Measurements from ENCODE around the gene HHATL.

The HHATL gene

GRCh38 chr3:42702066-42702951, at the start of gene HHATL:
Gene HHATL (minus strand): TSS chr3:42702798. CDS start chr3:42700826, 1,972 bp downstream.
- DNase-seq (ENCODE audit: low read depth): no peak

GRCh38 chr3:42751609-42752008, 49.0 kb upstream of the HHATL start:
- DNase-seq (ENCODE audit: low read depth): no peak

GRCh38 chr3:42750834-42751233, 48.2 kb upstream of the HHATL start:
- no peak for DNase-seq (ENCODE audit: low read depth)

- DNase-seq (ENCODE audit: low read depth): no peak
Observed at GRCh38 chr3:42749753-42750231, 47.2 kb upstream of the HHATL start.

- no peak for DNase-seq (ENCODE audit: low read depth)
Observed at GRCh38 chr3:42749025-42749752, 46.6 kb upstream of the HHATL start.

- no peak for DNase-seq (ENCODE audit: low read depth)
Observed at GRCh38 chr3:42747581-42747980, 45.0 kb upstream of the HHATL start.

- no peak for DNase-seq (ENCODE audit: low read depth)
Observed at GRCh38 chr3:42746455-42747450, 44.2 kb upstream of the HHATL start.

- DNase-seq (ENCODE audit: low read depth): no peak
Observed at GRCh38 chr3:42745776-42746454, 43.3 kb upstream of the HHATL start.

GRCh38 chr3:42745291-42745745, 42.7 kb upstream of the HHATL start:
- no peak for DNase-seq (ENCODE audit: low read depth)

- DNase-seq (ENCODE audit: low read depth): no peak
Observed at GRCh38 chr3:42743204-42743995, 40.8 kb upstream of the HHATL start.

- DNase-seq (ENCODE audit: low read depth): no peak
Observed at GRCh38 chr3:42742688-42743087, 40.1 kb upstream of the HHATL start.

- DNase-seq (ENCODE audit: low read depth): no peak
Observed at GRCh38 chr3:42742259-42742658, 39.7 kb upstream of the HHATL start.

- DNase-seq (ENCODE audit: low read depth): no peak
Observed at GRCh38 chr3:42741796-42742195, 39.2 kb upstream of the HHATL start.

- DNase-seq (ENCODE audit: low read depth): no peak
Observed at GRCh38 chr3:42739401-42740158, 37.0 kb upstream of the HHATL start.

GRCh38 chr3:42736531-42736930, 33.9 kb upstream of the HHATL start:
- no peak for DNase-seq (ENCODE audit: low read depth)

GRCh38 chr3:42736081-42736480, 33.5 kb upstream of the HHATL start:
- DNase-seq (ENCODE audit: low read depth): no peak

GRCh38 chr3:42735615-42736014, 33.0 kb upstream of the HHATL start:
- DNase-seq (ENCODE audit: low read depth): no peak

GRCh38 chr3:42735019-42735418, 32.4 kb upstream of the HHATL start:
- no peak for DNase-seq (ENCODE audit: low read depth)

- no peak for DNase-seq (ENCODE audit: low read depth)
Observed at GRCh38 chr3:42734263-42734860, 31.8 kb upstream of the HHATL start.
